Endothelial cell of umbilical vein (primary cell): ENCODE data around the gene LRG1.

Experiments
- EZH2 ChIP-seq: IDR thresholded peaks from 2 replicates; pipeline ENCODE4 v1.6.1; 2012; ENCODE audit warnings: borderline replicate concordance, low read depth, mild to moderate bottlenecking, moderate library complexity, low read length, inconsistent platforms; ENCODE audit not compliant: severe bottlenecking
- MYC ChIP-seq: IDR thresholded peaks from one replicate; pipeline ENCODE4 v1.6.1; 2011; ENCODE audit warnings: mild to moderate bottlenecking, low read depth, low read length
- POLR2A ChIP-seq: IDR thresholded peaks from 2 replicates; pipeline ENCODE4 v1.6.1; 2012; ENCODE audit warnings: low read depth, mild to moderate bottlenecking, control low read depth, low read length
- POLR2AphosphoS5 ChIP-seq: IDR thresholded peaks from 2 replicates; pipeline ENCODE4 v1.6.1; 2012; ENCODE audit warnings: low read depth, mild to moderate bottlenecking, control low read depth, low read length, moderate library complexity; ENCODE audit not compliant: insufficient read depth
- TF ChIP-seq, protein P1 (sequence below), 2 donors: IDR thresholded peaks; 1 replicate in 1 of 2; 2 replicates in 1 of 2; pipeline ENCODE4 v1.5.1; 2011; ENCODE audit warnings: low read length in 2 of 2, mild to moderate bottlenecking in 2 of 2, moderate library complexity in 2 of 2, control low read depth in 1 of 2, inconsistent platforms in 1 of 2, low read depth in 1 of 2; ENCODE audit not compliant: insufficient read depth in 1 of 2; ENCODE audit errors: extremely low read depth in 1 of 2

DNA sequence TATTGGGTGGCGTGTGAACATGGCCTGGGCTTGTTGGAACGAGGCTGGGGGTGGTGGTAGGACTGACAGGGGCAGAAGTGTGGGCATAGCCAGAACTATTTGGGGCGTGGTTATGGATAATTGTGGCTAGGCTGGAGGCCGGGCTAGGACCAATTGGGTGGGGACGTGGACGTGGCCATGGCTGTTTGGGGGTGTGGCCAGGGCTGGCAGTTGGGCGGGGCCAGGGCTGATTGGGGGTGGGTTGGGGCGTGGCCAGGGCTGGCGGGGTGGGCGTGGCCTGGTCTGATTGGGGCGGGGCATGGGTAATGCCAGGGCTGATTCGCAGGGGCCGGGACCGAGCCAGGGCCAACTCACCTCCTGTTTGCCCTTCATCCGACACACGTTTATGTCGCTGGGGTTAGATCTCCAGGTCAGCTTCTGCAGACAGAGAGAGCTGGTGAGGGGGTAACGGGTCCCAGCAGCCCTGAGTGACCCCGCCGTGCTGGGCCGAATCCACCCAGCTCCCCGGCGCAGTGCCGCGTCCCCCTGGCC is 16.8 kb upstream of the LRG1 start:
- TF ChIP-seq, protein P1, sequence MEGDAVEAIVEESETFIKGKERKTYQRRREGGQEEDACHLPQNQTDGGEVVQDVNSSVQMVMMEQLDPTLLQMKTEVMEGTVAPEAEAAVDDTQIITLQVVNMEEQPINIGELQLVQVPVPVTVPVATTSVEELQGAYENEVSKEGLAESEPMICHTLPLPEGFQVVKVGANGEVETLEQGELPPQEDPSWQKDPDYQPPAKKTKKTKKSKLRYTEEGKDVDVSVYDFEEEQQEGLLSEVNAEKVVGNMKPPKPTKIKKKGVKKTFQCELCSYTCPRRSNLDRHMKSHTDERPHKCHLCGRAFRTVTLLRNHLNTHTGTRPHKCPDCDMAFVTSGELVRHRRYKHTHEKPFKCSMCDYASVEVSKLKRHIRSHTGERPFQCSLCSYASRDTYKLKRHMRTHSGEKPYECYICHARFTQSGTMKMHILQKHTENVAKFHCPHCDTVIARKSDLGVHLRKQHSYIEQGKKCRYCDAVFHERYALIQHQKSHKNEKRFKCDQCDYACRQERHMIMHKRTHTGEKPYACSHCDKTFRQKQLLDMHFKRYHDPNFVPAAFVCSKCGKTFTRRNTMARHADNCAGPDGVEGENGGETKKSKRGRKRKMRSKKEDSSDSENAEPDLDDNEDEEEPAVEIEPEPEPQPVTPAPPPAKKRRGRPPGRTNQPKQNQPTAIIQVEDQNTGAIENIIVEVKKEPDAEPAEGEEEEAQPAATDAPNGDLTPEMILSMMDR (IDR thresholded peaks at IDR 0.05; ENCODE audit: extremely low read depth in 1 of 2, insufficient read depth in 1 of 2, low read depth in 1 of 2, low read length in 2 of 2), result no peak
- TF ChIP-seq POLR2AphosphoS5 (no peak), POLR2A (no peak), EZH2 (no peak), MYC (no peak)
